Fibroblast of lung (primary cell): Measurements from ENCODE around the gene CD69. TPM values are rescaled to one million over a fixed set of nuclear protein-coding genes. Genes with fewer than 3 reads are reported as not detected.
"Not testable (repeated sequence)": the region's sequence is repeated elsewhere in the genome, so short reads cannot be mapped to it uniquely, and the experiment has no call there.

ENCODE experiments used
- DNase-seq, 2 donors: peaks; one replicate each; pipeline versions ENCODE4 v3.0.0 to v3.0.0-alpha.2; 2010; ENCODE audit warnings: low read depth in 2 of 2
- H2AFZ ChIP-seq: 2 replicates; pipeline ENCODE4 v1.5.1; 2012; ENCODE audit warnings: low read length, control low read depth, inconsistent platforms
- H3K27ac ChIP-seq: 2 replicates; pipeline ENCODE4 v1.5.1; 2011; ENCODE audit warnings: low read length, control low read depth; ENCODE audit not compliant: insufficient read depth
- H3K27me3 ChIP-seq: 2 replicates; pipeline ENCODE4 v1.5.1; 2011; ENCODE audit warnings: mild to moderate bottlenecking, low read length; ENCODE audit not compliant: control insufficient read depth, insufficient read depth
- H3K36me3 ChIP-seq: 2 replicates; pipeline ENCODE4 v1.5.1; 2011; ENCODE audit warnings: low read length; ENCODE audit not compliant: control insufficient read depth, insufficient read depth
- H3K4me1 ChIP-seq: 2 replicates; pipeline ENCODE4 v1.5.1; 2011; ENCODE audit warnings: low read length; ENCODE audit not compliant: control insufficient read depth, insufficient read depth; ENCODE audit errors: extremely low read depth
- H3K4me2 ChIP-seq: 2 replicates; pipeline ENCODE4 v1.5.1; 2011; ENCODE audit warnings: low read length, control low read depth; ENCODE audit not compliant: insufficient read depth; ENCODE audit errors: extremely low read depth
- H3K4me3 ChIP-seq, 4 experiments: fragments of 200-600 bp in 1 of 4; sonication (generic) in 1 of 4; replicated peaks in 1 of 4; 2 replicates each; pipeline ENCODE4 v1.5.1; 2011 to 2016; ENCODE audit warnings: low read length in 4 of 4, low read depth in 3 of 4, mild to moderate bottlenecking in 3 of 4, control low read depth in 2 of 4, inconsistent platforms in 1 of 4, mixed read lengths in 1 of 4; ENCODE audit not compliant: insufficient read depth in 1 of 4; ENCODE audit errors: control extremely low read depth in 1 of 4
- H3K79me2 ChIP-seq: 2 replicates; pipeline ENCODE4 v1.5.1; 2012; ENCODE audit warnings: mild to moderate bottlenecking, low read length, inconsistent platforms; ENCODE audit not compliant: control insufficient read depth, insufficient read depth
- H3K9ac ChIP-seq: 2 replicates; pipeline ENCODE4 v1.5.1; 2011; ENCODE audit warnings: mild to moderate bottlenecking, low read length, control low read depth; ENCODE audit not compliant: insufficient read depth
- H3K9me3 ChIP-seq: 2 replicates; pipeline ENCODE4 v1.5.1; 2012; ENCODE audit warnings: low read depth, low read length; ENCODE audit not compliant: control insufficient read depth, insufficient read depth
- H4K20me1 ChIP-seq: 2 replicates; pipeline ENCODE4 v1.5.1; 2011; ENCODE audit warnings: low read length; ENCODE audit not compliant: control insufficient read depth, insufficient read depth; ENCODE audit errors: extremely low read depth
- CTCF ChIP-seq, 2 donors: IDR thresholded peaks in 1 of 2; conservative IDR thresholded peaks in 1 of 2; 1 replicate in 1 of 2; 2 replicates in 1 of 2; pipeline ENCODE4 v1.5.1; 2011 to 2012; ENCODE audit warnings: low read length in 2 of 2, control low read depth in 1 of 2, inconsistent platforms in 1 of 2, low read depth in 1 of 2, mild to moderate bottlenecking in 1 of 2
- EZH2 ChIP-seq: IDR thresholded peaks from 2 replicates; pipeline ENCODE4 v1.5.1; 2012; ENCODE audit warnings: low read length, control low read depth, mild to moderate bottlenecking; ENCODE audit errors: missing control alignments
- polyA plus RNA-seq, 2 donors: library from polyadenylated mRNA; depleted of rRNA in 1 of 2; stranded (reverse) in 1 of 2; unstranded in 1 of 2; fragments of >200 nt; gene quantifications; 2 replicates each; pipeline ENCODE4 v1.2.1, GENCODE V29; 2011 to 2012; ENCODE audit warnings: missing spikeins in 1 of 2
- total RNA-seq: library from RNA; depleted of rRNA; stranded (reverse); fragments of >200 nt; gene quantifications from 2 replicates; pipeline ENCODE4 v1.2.1, GENCODE V29; 2014

CD69 gene
- total and polyA plus RNA-seq, 2 donors (not counting 1 experiment from before 2014, with no cell fraction given), result not detected

GRCh38 chr12:9742661-9743060 lies 18.0 kb downstream of the CD69 start:
- Histone ChIP-seq H3K4me3 (no peak overlapping the region), H2AFZ (no peak overlapping the region)
- no peak for TF ChIP-seq CTCF (conservative IDR thresholded peaks at IDR 0.05 in 1 of 2, IDR thresholded peaks at IDR 0.05 in 1 of 2; ENCODE audit: low read depth in 1 of 2, low read length in 2 of 2)
- TF ChIP-seq EZH2, result no peak

DNA sequence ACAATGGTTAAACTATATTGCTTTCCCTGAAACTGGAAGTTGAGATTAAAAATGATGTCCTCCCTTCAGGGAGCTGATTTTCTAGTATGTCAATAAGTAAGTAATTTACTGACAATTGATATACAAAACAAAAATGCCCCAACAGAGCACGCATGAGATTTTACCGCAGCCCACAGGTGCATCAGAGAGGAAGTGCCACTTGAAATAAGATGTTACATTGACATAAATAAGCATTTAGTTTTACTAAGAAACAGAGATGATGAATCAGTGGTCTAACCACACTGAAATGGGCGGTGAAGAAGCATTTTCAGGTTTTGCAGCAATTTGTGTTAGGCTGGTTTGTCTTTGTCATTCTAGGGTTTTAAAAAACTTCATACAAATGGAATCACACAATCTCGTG lies 19.0 kb downstream of the CD69 start:
- H3K4me1 ChIP-seq, result no peaks in the 10 kb centered on the region
- no peaks in the 10 kb centered on the region for H4K20me1 ChIP-seq
- H2AFZ ChIP-seq, result no peak overlapping the region
- no peaks in the 10 kb centered on the region for H3K79me2 ChIP-seq
- H3K36me3 ChIP-seq, result no peaks in the 10 kb centered on the region
- H3K27ac ChIP-seq, result no peak overlapping the region
- H3K9ac ChIP-seq, result no peak overlapping the region
- H3K27me3 ChIP-seq, result peaks cover 5% of the 10 kb centered on the region
- no peak for DNase-seq
- TF ChIP-seq EZH2, result no peak
- no peaks in the 10 kb centered on the region for H3K9me3 ChIP-seq
- H3K4me3 ChIP-seq, result no peak overlapping the region
- no peak overlapping the region for H3K4me2 ChIP-seq

More at GRCh38 chr12:9742661-9743060, 18.0 kb downstream of the CD69 start:
- H3K79me2 ChIP-seq, result no peaks in the 10 kb centered on the region
- no peak overlapping the region for H3K4me2 ChIP-seq
- DNase-seq, result no peak
- no peaks in the 10 kb centered on the region for H3K4me1 ChIP-seq
- no peaks in the 10 kb centered on the region for H3K36me3 ChIP-seq
- no peak overlapping the region for H3K27ac ChIP-seq
- H3K9me3 ChIP-seq, result no peaks in the 10 kb centered on the region
- no peaks in the 10 kb centered on the region for H4K20me1 ChIP-seq
- H3K9ac ChIP-seq, result no peak overlapping the region
- H3K27me3 ChIP-seq, result peaks cover 5% of the 10 kb centered on the region

- Histone ChIP-seq H3K4me2 (no peak overlapping the region), H3K4me3 (peak overlapping the region in 2 of 4 experiments; percentile 23 to 38), H3K79me2 (no peaks in the 10 kb centered on the region), H2AFZ (no peak overlapping the region), H3K27ac (no peak overlapping the region), H3K27me3 (peaks cover 5% of the 10 kb centered on the region), H3K36me3 (no peaks in the 10 kb centered on the region), H4K20me1 (no peaks in the 10 kb centered on the region), H3K4me1 (no peaks in the 10 kb centered on the region), H3K9me3 (no peaks in the 10 kb centered on the region), H3K9ac (no peak overlapping the region)
- no peak for DNase-seq
- TF ChIP-seq CTCF (conservative IDR thresholded peaks at IDR 0.05 in 1 of 2, IDR thresholded peaks at IDR 0.05 in 1 of 2; ENCODE audit: low read depth in 1 of 2, low read length in 2 of 2) (no peak), EZH2 (no peak)
Measured at GRCh38 chr12:9740106-9740750, 20.5 kb downstream of the CD69 start.

DNA sequence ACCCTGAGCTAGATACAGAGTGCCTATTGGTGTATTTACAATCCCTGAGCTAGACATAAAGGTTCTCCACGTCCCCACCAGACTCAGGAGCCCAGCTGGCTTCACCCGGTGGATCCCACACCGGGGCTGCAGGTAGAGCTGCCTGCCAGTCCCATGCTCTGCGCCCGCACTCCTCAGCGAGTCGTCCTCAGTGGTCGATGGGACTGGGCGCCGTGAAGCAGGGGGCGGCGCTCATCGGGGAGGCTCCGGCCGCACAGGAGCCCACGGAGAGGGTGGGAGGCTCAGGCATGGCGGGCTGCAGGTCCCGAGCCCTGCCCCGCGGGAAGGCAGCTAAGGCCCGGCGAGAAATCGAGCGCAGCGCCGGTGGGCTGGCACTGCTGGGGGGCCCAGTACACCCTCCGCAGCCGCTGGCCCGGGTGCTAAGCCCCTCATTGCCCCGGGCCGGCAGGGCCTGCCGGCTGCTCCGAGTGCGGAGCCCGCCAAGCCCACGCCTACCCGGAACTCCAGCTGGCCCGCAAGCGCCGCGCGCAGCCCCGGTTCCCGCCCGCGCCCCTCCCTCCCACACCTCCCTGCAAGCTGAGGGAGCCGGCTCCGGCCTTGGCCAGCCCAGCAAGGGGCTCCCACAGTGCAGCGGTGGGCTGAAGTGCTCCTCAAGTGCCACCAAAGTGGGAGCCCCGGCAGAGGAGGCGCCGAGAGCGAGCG lies 21.1 kb downstream of the CD69 start:
- not testable (repeated sequence) for H3K9me3 ChIP-seq, H3K4me2 ChIP-seq, H3K27me3 ChIP-seq, DNase-seq, H3K27ac ChIP-seq, H4K20me1 ChIP-seq, H3K9ac ChIP-seq, H2AFZ ChIP-seq, H3K79me2 ChIP-seq, H3K36me3 ChIP-seq, H3K4me1 ChIP-seq
- H3K4me3 ChIP-seq, result peak overlapping the region in 2 of 4 experiments; percentile 23 to 38

GRCh38 chr12:9738905-9739304 lies 21.8 kb downstream of the CD69 start:
- not testable (repeated sequence) for H4K20me1 ChIP-seq, H2AFZ ChIP-seq, H3K9ac ChIP-seq, H3K27ac ChIP-seq, H3K4me3 ChIP-seq, H3K9me3 ChIP-seq, DNase-seq, H3K4me2 ChIP-seq, H3K79me2 ChIP-seq, H3K4me1 ChIP-seq, H3K36me3 ChIP-seq, H3K27me3 ChIP-seq
